RWPE2 (cell line): ENCODE data around the gene UBXN11.
"Not testable (repeated sequence)": the region's sequence is repeated elsewhere in the genome, so short reads cannot be mapped to it uniquely, and the experiment has no call there.

Source experiments
- ATAC-seq: fragments of 200-7000 bp; cut with Tn5 transposase; 3 replicates; pipeline ENCODE4 v1.9.1; 2021; ENCODE audit warnings: low read depth
- DNase-seq: peaks from one replicate; pipeline ENCODE4 v3.0.0-alpha.2; 2020; ENCODE audit warnings: low spot score
- H3K27ac ChIP-seq: fragments of 450-650 bp; 2 replicates; pipeline ENCODE4 v1.5.1; 2017; ENCODE audit warnings: mild to moderate bottlenecking; ENCODE audit not compliant: poor library complexity, severe bottlenecking
- H3K27me3 ChIP-seq: fragments of 250-450 bp; sonication (Bioruptor Pico); 2 replicates; pipeline ENCODE4 v1.5.1; 2021; ENCODE audit warnings: mild to moderate bottlenecking, moderate library complexity; ENCODE audit not compliant: insufficient read depth, poor library complexity, severe bottlenecking
- H3K36me3 ChIP-seq: fragments of 250-450 bp; sonication (Bioruptor Pico); 2 replicates; pipeline ENCODE4 v1.5.1; 2020; ENCODE audit warnings: low read depth, mild to moderate bottlenecking, moderate library complexity
- H3K4me1 ChIP-seq: fragments of 250-450 bp; sonication (Bioruptor Pico); 2 replicates; pipeline ENCODE4 v1.5.1; 2021; ENCODE audit warnings: mild to moderate bottlenecking, moderate library complexity; ENCODE audit not compliant: insufficient read depth, poor library complexity, severe bottlenecking
- H3K4me3 ChIP-seq: fragments of 250-450 bp; sonication (Bioruptor Pico); 2 replicates; pipeline ENCODE4 v1.5.1; 2021; ENCODE audit warnings: mild to moderate bottlenecking, moderate library complexity; ENCODE audit not compliant: severe bottlenecking
- H3K9me3 ChIP-seq: fragments of 250-450 bp; sonication (Bioruptor Pico); 2 replicates; pipeline ENCODE4 v1.5.1; 2021; ENCODE audit warnings: mild to moderate bottlenecking, moderate library complexity; ENCODE audit not compliant: severe bottlenecking
- TF ChIP-seq, protein P1 (sequence below): fragments of 450-650 bp; IDR thresholded peaks from one replicate; pipeline ENCODE4 v1.5.1; 2017; ENCODE audit warnings: mild to moderate bottlenecking, moderate library complexity; ENCODE audit not compliant: poor library complexity, severe bottlenecking

The UBXN11 gene

DNA sequence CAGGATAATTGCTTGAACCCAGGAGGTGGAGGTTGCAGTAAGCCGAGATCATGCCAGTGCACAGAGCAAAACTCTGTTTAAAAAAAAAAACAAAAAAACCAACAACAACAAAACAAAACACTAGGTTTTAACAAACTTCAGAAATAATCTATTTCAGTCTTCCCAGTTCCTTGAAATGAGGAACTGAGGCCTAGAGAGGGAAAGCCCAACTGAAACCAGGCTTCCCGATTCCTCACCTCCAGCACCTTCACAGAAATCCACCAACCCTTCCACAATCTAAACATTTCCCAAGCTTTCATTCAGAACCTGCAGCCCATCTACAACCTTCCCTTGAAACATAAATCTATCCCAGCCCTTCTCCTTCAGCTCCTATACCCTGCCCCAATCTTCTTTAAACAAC, 10.7 kb upstream of the UBXN11 start:
- TF ChIP-seq, protein P1, sequence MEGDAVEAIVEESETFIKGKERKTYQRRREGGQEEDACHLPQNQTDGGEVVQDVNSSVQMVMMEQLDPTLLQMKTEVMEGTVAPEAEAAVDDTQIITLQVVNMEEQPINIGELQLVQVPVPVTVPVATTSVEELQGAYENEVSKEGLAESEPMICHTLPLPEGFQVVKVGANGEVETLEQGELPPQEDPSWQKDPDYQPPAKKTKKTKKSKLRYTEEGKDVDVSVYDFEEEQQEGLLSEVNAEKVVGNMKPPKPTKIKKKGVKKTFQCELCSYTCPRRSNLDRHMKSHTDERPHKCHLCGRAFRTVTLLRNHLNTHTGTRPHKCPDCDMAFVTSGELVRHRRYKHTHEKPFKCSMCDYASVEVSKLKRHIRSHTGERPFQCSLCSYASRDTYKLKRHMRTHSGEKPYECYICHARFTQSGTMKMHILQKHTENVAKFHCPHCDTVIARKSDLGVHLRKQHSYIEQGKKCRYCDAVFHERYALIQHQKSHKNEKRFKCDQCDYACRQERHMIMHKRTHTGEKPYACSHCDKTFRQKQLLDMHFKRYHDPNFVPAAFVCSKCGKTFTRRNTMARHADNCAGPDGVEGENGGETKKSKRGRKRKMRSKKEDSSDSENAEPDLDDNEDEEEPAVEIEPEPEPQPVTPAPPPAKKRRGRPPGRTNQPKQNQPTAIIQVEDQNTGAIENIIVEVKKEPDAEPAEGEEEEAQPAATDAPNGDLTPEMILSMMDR: no peak
- H3K4me3 ChIP-seq: no peak overlapping the region

DNA sequence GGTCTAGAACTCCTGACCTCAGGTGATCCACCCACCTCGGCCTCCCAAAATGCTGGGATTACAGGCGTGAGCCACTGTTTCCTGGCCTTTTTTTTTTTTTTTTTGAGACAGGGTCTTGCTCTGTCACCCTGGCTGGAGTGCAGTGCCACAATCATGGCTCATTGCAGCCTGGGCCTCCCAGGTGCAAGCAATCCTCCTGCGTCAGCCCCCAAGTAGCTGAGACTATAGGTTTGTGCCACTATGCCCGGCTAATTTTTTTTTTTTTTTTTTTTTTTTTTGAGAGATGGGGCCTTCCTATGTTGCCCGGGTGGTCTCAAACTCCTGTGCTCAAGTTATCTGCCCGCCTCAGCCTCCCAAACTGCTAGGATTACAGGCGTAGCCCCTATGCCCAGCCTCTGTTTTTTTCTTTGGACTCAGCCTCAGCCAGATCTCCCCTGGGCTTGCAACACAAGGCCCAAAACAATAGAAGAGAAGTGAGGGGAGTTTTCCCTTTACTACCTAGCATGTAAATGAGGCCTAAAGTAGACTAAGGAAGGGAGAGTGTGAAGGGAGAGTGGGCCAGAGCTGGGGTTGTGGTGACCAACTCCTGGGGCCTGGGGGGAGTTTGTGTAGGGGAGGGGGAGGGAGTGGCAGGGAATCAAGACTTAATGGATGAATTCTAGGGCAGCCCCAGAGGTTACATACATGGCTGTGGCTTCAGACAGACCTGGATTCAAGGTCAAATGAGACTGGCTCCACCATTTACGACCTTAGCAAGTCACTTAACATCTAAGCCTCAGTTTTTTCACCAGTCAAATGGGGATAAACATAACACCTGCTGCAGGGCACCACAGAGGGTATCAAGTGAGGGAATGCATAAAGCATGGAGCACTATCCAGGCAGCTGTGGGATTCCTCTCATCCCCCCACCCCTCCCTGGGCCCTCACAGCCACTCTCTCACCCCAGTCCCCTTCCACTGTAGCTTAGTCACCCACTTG, 9.7 kb upstream of the UBXN11 start:
- no peak for ATAC-seq
- DNase-seq: no peak
- TF ChIP-seq, protein P1: no peak
- no peaks in the 10 kb centered on the region for H3K27me3 ChIP-seq
- peaks cover under 1% of the 10 kb centered on the region; the same call in 1 of the 2 replicates for H3K36me3 ChIP-seq
- no peaks in the 10 kb centered on the region for H3K4me1 ChIP-seq
- no peak overlapping the region for H3K27ac ChIP-seq
- H3K9me3 ChIP-seq: no peaks in the 10 kb centered on the region
- no peak overlapping the region for H3K4me3 ChIP-seq

More for the DNA sequence above, 10.7 kb upstream of the UBXN11 start:
- DNase-seq (no peak), ATAC-seq (no peak)
- no peaks in the 10 kb centered on the region for H3K27me3 ChIP-seq
- no peaks in the 10 kb centered on the region for H3K4me1 ChIP-seq
- no peak overlapping the region for H3K27ac ChIP-seq
- peaks cover 10% of the 10 kb centered on the region for H3K36me3 ChIP-seq
- no peaks in the 10 kb centered on the region for H3K9me3 ChIP-seq

GRCh38 chr1:26314501-26314900, 8.1 kb upstream of the UBXN11 start:
- ATAC-seq (no peak), DNase-seq (no peak)
- Histone ChIP-seq H3K27ac (no peak overlapping the region), H3K4me3 (no peak overlapping the region), H3K27me3 (no peaks in the 10 kb centered on the region), H3K4me1 (no peaks in the 10 kb centered on the region), H3K36me3 (no peaks in the 10 kb centered on the region), H3K9me3 (no peaks in the 10 kb centered on the region)
- TF ChIP-seq, protein P1: no peak

- H3K4me3 ChIP-seq: not testable (repeated sequence)
Observed at GRCh38 chr1:26307966-26308899, 1.8 kb upstream of the UBXN11 start.

DNA sequence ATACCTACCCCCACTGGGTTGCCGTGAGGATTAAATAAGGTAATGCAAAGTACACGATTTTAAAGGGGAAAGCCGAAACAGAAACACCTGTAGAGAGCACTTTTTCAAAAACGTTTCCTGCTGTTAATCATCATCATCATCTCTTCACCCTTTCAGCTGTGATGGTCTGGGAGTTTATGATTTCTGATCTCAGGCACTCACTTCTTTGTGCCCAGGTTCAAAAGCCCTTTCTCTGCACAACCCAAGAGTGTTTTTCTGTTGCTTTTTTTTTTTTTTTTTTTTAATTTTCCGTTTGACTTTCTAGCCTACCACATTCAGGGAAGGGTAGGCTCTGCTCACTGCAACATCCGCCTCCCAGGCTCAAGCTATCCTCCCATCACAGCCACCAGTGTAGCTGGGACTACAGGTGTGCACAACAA, 936 bp upstream of the UBXN11 start:
- Histone ChIP-seq H3K36me3 (no peaks in the 10 kb centered on the region), H3K4me1 (peaks cover 9% of the 10 kb centered on the region), H3K27me3 (no peaks in the 10 kb centered on the region), H3K9me3 (no peaks in the 10 kb centered on the region), H3K27ac (peak overlapping the region; percentile 51), H3K4me3 (no peak overlapping the region)
- ATAC-seq: no peak
- TF ChIP-seq, protein P1: no peak
- no peak for DNase-seq

More at GRCh38 chr1:26307966-26308899, 1.8 kb upstream of the UBXN11 start:
- not testable (repeated sequence) for H3K9me3 ChIP-seq, ATAC-seq, H3K27me3 ChIP-seq, H3K36me3 ChIP-seq, DNase-seq, H3K4me1 ChIP-seq, H3K27ac ChIP-seq
